ENCODE measurements around the gene DDIAS.
"Not testable (repeated sequence)": the region's sequence is repeated elsewhere in the genome, so short reads cannot be mapped to it uniquely, and the experiment has no call there.

Gene DDIAS, protein sequence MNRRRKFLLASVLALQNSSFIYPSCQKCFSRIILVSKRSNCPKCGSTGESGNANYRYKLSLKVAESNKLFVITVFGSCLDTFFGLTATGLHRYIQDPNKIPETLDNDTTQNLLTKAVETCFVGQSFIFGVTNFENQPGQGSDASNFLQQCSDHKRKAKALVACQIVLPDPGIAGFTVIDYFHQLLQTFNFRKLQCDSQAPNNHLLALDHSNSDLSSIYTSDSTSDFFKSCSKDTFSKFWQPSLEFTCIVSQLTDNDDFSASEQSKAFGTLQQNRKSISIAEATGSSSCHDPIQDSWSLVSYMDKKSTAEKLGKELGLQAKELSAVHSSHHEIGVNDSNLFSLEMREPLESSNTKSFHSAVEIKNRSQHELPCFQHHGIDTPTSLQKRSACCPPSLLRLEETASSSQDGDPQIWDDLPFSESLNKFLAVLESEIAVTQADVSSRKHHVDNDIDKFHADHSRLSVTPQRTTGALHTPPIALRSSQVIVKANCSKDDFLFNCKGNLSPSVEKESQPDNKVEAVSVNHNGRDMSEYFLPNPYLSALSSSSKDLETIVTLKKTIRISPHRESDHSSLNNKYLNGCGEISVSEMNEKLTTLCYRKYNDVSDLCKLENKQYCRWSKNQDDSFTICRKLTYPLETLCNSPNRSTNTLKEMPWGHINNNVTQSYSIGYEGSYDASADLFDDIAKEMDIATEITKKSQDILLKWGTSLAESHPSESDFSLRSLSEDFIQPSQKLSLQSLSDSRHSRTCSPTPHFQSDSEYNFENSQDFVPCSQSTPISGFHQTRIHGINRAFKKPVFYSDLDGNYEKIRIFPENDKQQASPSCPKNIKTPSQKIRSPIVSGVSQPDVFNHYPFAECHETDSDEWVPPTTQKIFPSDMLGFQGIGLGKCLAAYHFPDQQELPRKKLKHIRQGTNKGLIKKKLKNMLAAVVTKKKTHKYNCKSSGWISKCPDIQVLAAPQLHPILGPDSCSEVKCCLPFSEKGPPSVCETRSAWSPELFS

GRCh38 chr11:82901165-82901921, at the start of gene DDIAS:
DDIAS (plus strand) TSS chr11:82901736; CDS start chr11:82914739, 13,003 bp downstream.
- DNase-seq (ENCODE audit: low read depth) = peak; percentile 96

GRCh38 chr11:82854242-82854641, 47.3 kb upstream of the DDIAS start:
- no peak for DNase-seq (ENCODE audit: low read depth)

DNA sequence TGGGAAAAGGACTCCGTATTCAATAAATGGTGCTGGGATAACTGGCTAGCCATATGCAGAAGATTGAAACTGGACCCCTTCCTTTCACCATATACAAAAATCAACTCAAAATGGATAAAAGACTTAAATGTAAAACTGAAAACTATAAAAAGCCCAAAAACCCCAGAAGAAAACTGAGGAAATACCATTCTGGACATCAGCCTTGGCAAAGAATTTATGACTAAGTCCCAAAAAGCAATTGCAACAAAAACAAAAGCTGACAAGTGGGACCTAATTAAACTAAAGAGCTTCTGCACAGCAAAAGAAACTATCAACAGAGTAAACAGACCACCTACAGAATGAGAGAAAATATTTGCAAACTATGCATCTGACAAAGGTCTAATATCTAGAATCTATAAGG, 46.6 kb upstream of the DDIAS start:
- DNase-seq (ENCODE audit: low read depth) = not testable (repeated sequence)

- DNase-seq (ENCODE audit: low read depth) = no peak
Measured at GRCh38 chr11:82855616-82856015, 45.9 kb upstream of the DDIAS start.

DNA sequence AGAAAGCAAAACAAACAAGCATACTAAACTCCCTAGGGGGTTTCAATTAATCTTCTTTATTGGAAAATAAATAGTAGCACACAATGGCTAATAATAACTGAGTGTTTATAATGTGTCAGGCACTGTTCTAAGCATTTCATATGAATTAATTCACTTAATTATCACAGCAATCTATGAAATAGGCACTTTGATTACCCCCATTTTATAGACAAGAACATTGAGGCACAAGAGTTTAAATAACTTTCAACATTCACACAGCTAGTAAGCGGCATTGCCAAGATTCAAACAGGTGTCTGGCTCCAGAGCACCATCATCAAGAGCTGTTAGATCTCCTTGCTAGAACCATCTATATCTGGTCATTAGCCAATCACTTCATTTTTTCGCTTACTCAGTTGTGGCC, 44.4 kb upstream of the DDIAS start:
- no peak for DNase-seq (ENCODE audit: low read depth)

GRCh38 chr11:82858133-82858532, 43.4 kb upstream of the DDIAS start:
- DNase-seq (ENCODE audit: low read depth) = no peak

GRCh38 chr11:82858556-82859091, 42.9 kb upstream of the DDIAS start:
- no peak for DNase-seq (ENCODE audit: low read depth)

DNA sequence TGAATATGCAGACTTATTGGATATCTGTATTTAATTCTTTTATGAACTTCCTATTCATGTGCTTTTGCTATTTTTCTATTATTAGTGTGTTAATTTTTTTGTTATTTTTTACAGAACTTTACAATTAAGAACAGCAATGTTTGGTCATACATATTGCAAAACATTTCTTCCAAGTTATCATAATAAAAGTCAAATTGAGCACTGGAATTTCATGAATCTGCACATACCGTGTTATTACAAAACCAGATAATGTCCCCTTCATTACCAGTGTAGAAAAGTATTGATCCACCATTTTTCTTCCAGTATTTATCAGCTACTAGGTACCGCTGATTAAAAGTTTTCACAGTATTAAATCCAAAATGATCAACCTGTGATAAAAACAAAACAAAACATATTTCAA, 41.8 kb upstream of the DDIAS start:
- no peak for DNase-seq (ENCODE audit: low read depth)

DNA sequence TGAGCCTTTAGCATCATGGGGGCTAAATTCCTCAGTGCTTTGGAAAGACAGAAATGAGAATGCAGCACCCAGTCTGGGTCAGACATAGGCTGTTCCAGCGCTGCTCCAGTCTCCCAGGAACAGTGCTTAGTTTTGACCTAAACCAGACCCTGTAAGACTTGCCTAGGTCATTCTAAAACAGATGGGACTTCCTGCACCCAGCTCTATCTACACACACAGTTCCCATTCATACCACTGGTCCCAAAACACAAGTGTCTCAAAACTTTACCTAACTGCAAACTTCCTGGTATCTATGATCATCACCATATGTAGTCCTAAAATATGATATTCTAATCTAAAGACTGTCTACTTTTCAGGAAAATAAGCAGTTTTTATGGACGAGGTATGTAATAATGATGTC, 39.2 kb upstream of the DDIAS start:
- no peak for DNase-seq (ENCODE audit: low read depth)

- no peak for DNase-seq (ENCODE audit: low read depth)
Measured at GRCh38 chr11:82863209-82863608, 38.3 kb upstream of the DDIAS start.

DNA sequence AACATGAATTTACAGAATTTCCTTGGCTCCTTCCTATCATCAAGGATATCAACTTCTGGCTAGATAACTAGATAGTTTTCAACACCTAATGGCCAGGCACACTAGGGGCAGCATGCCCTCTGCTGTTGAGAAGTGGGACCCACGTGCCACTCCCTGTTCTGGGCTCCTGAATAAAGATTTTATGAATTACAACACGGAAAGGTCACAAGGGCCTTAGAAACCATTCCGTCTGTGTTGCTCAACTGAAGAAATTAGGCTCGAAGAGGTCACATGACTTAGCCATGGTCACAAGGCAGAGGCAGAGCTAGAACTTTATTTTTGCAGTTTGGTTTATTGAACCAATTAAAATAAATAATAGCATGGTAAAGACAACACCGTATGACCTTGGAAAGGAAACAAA, 37.3 kb upstream of the DDIAS start:
- DNase-seq (ENCODE audit: low read depth) = no peak

GRCh38 chr11:82865841-82866240, 35.7 kb upstream of the DDIAS start:
- DNase-seq (ENCODE audit: low read depth) = no peak

GRCh38 chr11:82867495-82868082, 33.9 kb upstream of the DDIAS start:
- no peak for DNase-seq (ENCODE audit: low read depth)

GRCh38 chr11:82869657-82870056, 31.9 kb upstream of the DDIAS start:
- no peak for DNase-seq (ENCODE audit: low read depth)

GRCh38 chr11:82871646-82872045, 29.9 kb upstream of the DDIAS start:
- no peak for DNase-seq (ENCODE audit: low read depth)

- DNase-seq (ENCODE audit: low read depth) = no peak
Measured at GRCh38 chr11:82872377-82873150, 29.0 kb upstream of the DDIAS start.

- DNase-seq (ENCODE audit: low read depth) = no peak
Measured at GRCh38 chr11:82873919-82874333, 27.6 kb upstream of the DDIAS start.

GRCh38 chr11:82874646-82875523, 26.7 kb upstream of the DDIAS start:
- no peak for DNase-seq (ENCODE audit: low read depth)

DNA sequence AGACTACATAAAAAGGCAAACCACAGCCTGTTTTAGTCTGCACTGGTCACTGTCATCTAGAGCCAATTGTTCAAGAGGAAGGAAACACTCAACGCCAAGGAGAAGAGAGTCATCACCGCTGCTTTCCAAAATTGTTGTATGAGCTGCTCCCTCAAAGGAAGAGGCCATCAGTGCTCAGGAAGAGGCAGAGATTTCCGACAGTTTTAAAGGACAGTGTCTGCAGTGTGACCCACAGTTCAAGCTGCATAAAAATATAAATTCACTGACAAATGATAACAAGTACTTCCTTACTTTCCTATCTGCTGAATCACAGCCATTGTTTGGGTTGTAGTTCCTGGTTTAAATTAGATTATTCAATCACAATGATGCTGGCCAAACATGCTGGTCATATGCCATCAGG, 17.7 kb upstream of the DDIAS start:
- no peak for DNase-seq (ENCODE audit: low read depth)

All from non-pigmented ciliary epithelial cell (primary cell).